ENCODE data around the gene OCA2.

DNA sequence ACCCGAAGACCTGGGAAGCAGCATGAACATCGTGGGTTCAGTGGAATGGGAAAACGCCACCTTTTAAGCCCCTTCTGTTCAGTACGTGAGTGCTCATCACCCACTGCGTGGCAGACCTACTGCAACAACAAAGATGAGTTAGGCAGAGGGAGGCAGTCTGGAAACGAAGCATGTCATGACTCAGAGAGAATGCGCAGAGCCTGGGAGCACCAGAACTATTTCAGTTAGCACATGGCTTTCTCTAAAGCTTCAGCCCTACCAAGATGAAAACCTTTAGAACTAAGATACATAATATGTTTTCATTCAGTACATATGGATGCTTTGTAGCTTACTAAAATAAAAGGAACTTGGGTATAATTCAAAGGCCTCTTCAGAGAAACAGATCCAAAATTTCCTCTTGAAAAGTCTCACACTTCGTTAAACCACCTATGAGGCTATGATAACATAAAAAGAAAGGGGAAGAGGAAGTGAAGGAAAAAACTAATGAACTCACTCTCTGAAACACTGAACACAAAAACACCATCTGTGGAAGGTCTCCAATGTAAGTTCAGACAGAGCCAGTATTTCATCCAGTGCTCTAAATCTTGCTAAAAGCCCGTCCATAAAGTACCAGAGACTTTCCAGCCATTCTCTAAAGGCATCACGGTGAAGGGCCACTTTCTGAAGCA, 140.1 kb downstream of the OCA2 start:
- TF ChIP-seq, protein P1, sequence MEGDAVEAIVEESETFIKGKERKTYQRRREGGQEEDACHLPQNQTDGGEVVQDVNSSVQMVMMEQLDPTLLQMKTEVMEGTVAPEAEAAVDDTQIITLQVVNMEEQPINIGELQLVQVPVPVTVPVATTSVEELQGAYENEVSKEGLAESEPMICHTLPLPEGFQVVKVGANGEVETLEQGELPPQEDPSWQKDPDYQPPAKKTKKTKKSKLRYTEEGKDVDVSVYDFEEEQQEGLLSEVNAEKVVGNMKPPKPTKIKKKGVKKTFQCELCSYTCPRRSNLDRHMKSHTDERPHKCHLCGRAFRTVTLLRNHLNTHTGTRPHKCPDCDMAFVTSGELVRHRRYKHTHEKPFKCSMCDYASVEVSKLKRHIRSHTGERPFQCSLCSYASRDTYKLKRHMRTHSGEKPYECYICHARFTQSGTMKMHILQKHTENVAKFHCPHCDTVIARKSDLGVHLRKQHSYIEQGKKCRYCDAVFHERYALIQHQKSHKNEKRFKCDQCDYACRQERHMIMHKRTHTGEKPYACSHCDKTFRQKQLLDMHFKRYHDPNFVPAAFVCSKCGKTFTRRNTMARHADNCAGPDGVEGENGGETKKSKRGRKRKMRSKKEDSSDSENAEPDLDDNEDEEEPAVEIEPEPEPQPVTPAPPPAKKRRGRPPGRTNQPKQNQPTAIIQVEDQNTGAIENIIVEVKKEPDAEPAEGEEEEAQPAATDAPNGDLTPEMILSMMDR (conservative IDR thresholded peaks at IDR 0.05; ENCODE audit: low read length) = no peak
- TF ChIP-seq EZH2phosphoT487 (IDR thresholded peaks at IDR 0.05; ENCODE audit: borderline replicate concordance, low read depth, low read length) = no peak
